Natural killer cell (primary cell): ENCODE measurements around the gene CCR5AS.
"Not testable (repeated sequence)": the region's sequence is repeated elsewhere in the genome, so short reads cannot be mapped to it uniquely, and the experiment has no call there.

Experiments
- ATAC-seq, 3 donors: fragments of 150-1000 bp in 2 of 3; fragments of 200-7000 bp in 1 of 3; cut with Tn5 transposase; 1 replicate in 1 of 3; 2 replicates in 2 of 3; pipeline ENCODE4 v1.10.0; 2021; ENCODE audit warnings: mild to moderate bottlenecking in 2 of 3, moderate library complexity in 2 of 3
- DNase-seq, 2 donors: peaks; one replicate each; pipeline versions ENCODE4 v3.0.0 to v3.0.0-alpha.2; 2013 to 2021; ENCODE audit warnings: mixed read lengths in 1 of 2
- H3K27ac ChIP-seq: one replicate; pipeline ENCODE4 v1.5.1; 2013; ENCODE audit warnings: mild to moderate bottlenecking, low read length
- H3K27me3 ChIP-seq: one replicate; pipeline ENCODE4 v1.6.1; 2013; ENCODE audit warnings: low read length; ENCODE audit not compliant: control insufficient read depth, insufficient read depth
- H3K36me3 ChIP-seq: one replicate; pipeline ENCODE4 v1.6.1; 2013; ENCODE audit warnings: low read length; ENCODE audit not compliant: control insufficient read depth, insufficient read depth
- H3K4me1 ChIP-seq: one replicate; pipeline ENCODE4 v1.6.1; 2013; ENCODE audit warnings: low read length; ENCODE audit not compliant: control insufficient read depth, insufficient read depth
- H3K4me3 ChIP-seq: one replicate; pipeline ENCODE4 v1.5.1; 2013; ENCODE audit warnings: low read length
- H3K9me3 ChIP-seq: one replicate; pipeline ENCODE4 v1.6.1; 2013; ENCODE audit warnings: low read length; ENCODE audit not compliant: control insufficient read depth, insufficient read depth
- H3K27ac Mint-ChIP-seq, 2 donors: one replicate each; pipeline ENCODE4 v1.8.0; 2022; ENCODE audit warnings: mild to moderate bottlenecking in 2 of 2, mixed read lengths in 2 of 2, moderate library complexity in 1 of 2
- H3K27me3 Mint-ChIP-seq, 2 donors: one replicate each; pipeline ENCODE4 v1.8.0; 2022; ENCODE audit warnings: low read depth in 2 of 2, mixed read lengths in 2 of 2
- H3K36me3 Mint-ChIP-seq: one replicate; pipeline ENCODE4 v1.8.0; 2022; ENCODE audit warnings: mixed read lengths
- H3K4me1 Mint-ChIP-seq, 2 donors: one replicate each; pipeline ENCODE4 v1.8.0; 2022; ENCODE audit warnings: mixed read lengths in 2 of 2
- H3K4me3 Mint-ChIP-seq: one replicate; pipeline ENCODE4 v1.8.0; 2022; ENCODE audit warnings: mild to moderate bottlenecking, moderate library complexity, mixed read lengths
- H3K9me3 Mint-ChIP-seq, 2 donors: one replicate each; pipeline ENCODE4 v1.8.0; 2022; ENCODE audit warnings: mixed read lengths in 2 of 2
- WGBS: methylation state at CpG from one replicate; pipeline ENCODE4 v1.1.7; 2013; ENCODE audit warnings: missing lambda C conversion rate; ENCODE audit not compliant: insufficient coverage; 5-methylcytosine and 5-hydroxymethylcytosine counted together
- intact Hi-C: fragments of 100-400 bp; cut with micrococcal nuclease; formaldehyde crosslinking; loops from one replicate; pipeline ENCODE4 v1.14.2; 2022
- TF ChIP-seq, protein P1 (sequence below): fragments of 200-600 bp; IDR thresholded peaks from one replicate; pipeline ENCODE4 v1.8.0; 2022; ENCODE audit warnings: antibody characterized with exemption

The CCR5AS gene

DNA sequence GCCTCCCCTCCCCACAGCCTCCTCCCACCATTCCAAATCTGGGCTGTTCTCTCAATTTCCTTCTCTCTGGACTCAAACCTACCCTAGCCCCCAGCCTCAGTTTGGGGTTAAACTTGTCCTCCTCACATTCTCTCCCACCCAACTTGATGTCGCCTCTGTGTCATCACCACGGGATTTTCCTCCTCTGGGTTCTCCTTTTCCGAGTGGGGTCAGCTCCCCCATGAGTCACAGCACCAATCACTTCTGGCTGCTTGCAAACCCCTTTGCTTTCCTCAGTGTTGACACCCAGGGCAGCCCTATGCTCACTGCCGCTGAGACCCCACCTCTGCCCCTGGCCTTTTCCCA, 451 bp downstream of the CCR5AS start:
- Mint-ChIP-seq H3K9me3 (no peaks in the 10 kb centered on the region), H3K4me1 (peaks cover 9 to 30% of the 10 kb centered on the region in 2 donors), H3K36me3 (no peaks in the 10 kb centered on the region), H3K4me3 (peak overlapping the region; percentile 35), H3K27me3 (no peaks in the 10 kb centered on the region), H3K27ac (peak overlapping the region; percentile 87 to 92)
- Histone ChIP-seq H3K4me3 (no peak overlapping the region), H3K27ac (peak overlapping the region; percentile 54), H3K27me3 (no peaks in the 10 kb centered on the region), H3K36me3 (no peaks in the 10 kb centered on the region), H3K4me1 (peaks cover 34% of the 10 kb centered on the region), H3K9me3 (no peaks in the 10 kb centered on the region)
- 93% methylated on average over 4 of the region's 4 CpGs for WGBS
- TF ChIP-seq, protein P1, sequence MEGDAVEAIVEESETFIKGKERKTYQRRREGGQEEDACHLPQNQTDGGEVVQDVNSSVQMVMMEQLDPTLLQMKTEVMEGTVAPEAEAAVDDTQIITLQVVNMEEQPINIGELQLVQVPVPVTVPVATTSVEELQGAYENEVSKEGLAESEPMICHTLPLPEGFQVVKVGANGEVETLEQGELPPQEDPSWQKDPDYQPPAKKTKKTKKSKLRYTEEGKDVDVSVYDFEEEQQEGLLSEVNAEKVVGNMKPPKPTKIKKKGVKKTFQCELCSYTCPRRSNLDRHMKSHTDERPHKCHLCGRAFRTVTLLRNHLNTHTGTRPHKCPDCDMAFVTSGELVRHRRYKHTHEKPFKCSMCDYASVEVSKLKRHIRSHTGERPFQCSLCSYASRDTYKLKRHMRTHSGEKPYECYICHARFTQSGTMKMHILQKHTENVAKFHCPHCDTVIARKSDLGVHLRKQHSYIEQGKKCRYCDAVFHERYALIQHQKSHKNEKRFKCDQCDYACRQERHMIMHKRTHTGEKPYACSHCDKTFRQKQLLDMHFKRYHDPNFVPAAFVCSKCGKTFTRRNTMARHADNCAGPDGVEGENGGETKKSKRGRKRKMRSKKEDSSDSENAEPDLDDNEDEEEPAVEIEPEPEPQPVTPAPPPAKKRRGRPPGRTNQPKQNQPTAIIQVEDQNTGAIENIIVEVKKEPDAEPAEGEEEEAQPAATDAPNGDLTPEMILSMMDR: no peak
- peak in 2 of 3 donors; percentile 4 to 45 for ATAC-seq
- peak in 1 of 2 donors; percentile 20 for DNase-seq
- intact Hi-C loops: no loop called here

DNA sequence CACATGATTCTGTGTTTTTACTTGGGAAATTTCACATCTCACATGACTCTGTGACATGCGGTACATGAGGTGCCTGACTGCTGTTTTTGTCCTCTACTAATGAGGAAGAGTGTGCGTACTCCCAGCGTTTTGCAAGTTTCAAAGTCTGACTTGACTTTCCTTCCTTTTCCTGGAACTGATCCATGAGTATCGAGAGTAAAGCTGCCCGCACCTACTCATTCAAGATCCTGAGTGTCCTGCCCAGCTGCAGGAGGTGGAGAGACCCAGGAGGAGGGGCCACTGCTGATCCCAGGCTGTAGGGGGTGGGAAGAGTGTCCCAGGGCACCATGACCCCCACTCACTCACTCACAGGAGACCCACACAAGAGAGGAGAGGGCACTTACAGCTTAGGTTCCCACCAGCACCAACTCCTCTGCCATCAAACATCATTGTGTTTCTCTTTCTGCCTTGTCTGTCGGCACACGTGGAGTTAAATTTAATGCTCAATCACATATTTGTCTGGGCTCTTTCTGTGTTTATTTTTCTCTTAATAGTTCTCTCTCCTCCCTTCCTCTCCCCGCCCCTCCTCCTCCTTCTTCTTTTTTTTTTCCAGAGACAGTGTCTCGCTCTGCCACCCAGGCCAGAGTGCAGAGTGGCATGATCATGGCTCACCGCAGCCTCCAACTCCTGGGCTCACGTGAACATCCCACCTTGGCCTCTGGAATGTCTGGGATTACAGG, 1.4 kb downstream of the CCR5AS start:
- ATAC-seq: no peak
- H3K4me3 ChIP-seq: no peak overlapping the region
- H3K27me3 ChIP-seq: no peaks in the 10 kb centered on the region
- no peaks in the 10 kb centered on the region for H3K36me3 ChIP-seq
- H3K4me3 Mint-ChIP-seq: peak overlapping the region; percentile 37
- peaks cover 9 to 30% of the 10 kb centered on the region in 2 donors for H3K4me1 Mint-ChIP-seq
- intact Hi-C loops: no loop called here
- H3K4me1 ChIP-seq: peaks cover 34% of the 10 kb centered on the region
- no peaks in the 10 kb centered on the region for H3K27me3 Mint-ChIP-seq
- H3K9me3 Mint-ChIP-seq: no peaks in the 10 kb centered on the region
- peak overlapping the region; percentile 87 to 92 for H3K27ac Mint-ChIP-seq
- TF ChIP-seq, protein P1: no peak
- H3K9me3 ChIP-seq: no peaks in the 10 kb centered on the region
- DNase-seq: no peak
- no peak overlapping the region for H3K27ac ChIP-seq
- no peaks in the 10 kb centered on the region for H3K36me3 Mint-ChIP-seq
- WGBS: 91% methylated on average over 11 of the region's 11 CpGs

DNA sequence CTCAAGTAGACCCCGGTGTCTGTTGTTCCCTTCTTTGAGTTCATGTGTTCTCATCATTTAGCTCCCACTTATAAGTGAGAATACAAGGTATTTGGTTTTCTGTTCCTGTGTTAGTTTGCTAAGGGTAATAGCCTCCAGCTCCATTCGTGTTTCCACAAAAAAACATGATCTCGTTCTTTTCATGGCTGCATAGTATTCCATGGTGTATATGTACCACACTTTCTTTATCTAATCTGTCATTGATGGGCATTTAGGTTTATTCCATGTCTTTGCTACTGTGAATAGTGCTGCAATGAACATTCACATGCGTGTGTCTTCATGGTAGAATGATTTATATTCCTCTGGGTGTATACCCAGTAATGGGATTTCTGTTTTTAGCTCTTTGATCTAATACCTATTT, 4.0 kb downstream of the CCR5AS start:
- H3K9me3 Mint-ChIP-seq, H3K27ac Mint-ChIP-seq, H3K27me3 Mint-ChIP-seq, H3K4me3 ChIP-seq, intact Hi-C loops, H3K4me3 Mint-ChIP-seq, DNase-seq, H3K27ac ChIP-seq, H3K36me3 ChIP-seq, H3K27me3 ChIP-seq, H3K9me3 ChIP-seq, H3K36me3 Mint-ChIP-seq, ATAC-seq: not testable (repeated sequence)
- peaks cover 9 to 18% of the 10 kb centered on the region in 2 donors for H3K4me1 Mint-ChIP-seq
- 100% methylated on average over 4 of the region's 4 CpGs for WGBS
- H3K4me1 ChIP-seq: peaks cover 17% of the 10 kb centered on the region

DNA sequence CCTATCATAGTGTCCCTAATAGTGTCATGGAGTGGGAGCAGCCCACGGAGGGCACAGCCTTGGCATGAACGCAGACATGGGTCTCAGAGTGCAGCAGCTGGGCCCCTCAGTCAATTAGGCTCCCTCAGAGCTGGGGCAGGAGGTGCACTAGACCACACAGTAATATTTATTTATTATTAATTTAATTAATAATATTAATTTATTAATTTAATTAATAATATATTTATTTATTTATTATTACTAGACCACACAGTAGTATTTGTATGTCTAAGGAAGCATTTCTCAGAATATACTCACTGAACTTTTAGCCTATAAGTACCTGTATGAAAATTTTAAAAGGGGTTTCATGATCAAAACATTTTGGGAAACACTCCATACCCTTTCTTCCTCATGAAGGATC, 5.3 kb downstream of the CCR5AS start:
- H3K9me3 Mint-ChIP-seq: no peaks in the 10 kb centered on the region
- H3K27ac ChIP-seq: no peak overlapping the region
- H3K36me3 Mint-ChIP-seq: no peaks in the 10 kb centered on the region
- H3K27me3 Mint-ChIP-seq: no peaks in the 10 kb centered on the region
- peaks cover 9% of the 10 kb centered on the region for H3K4me1 ChIP-seq
- ATAC-seq (no peak), DNase-seq (no peak)
- WGBS: 100% methylated on average over 2 of the region's 2 CpGs
- H3K36me3 ChIP-seq: no peaks in the 10 kb centered on the region
- no peak overlapping the region for H3K27ac Mint-ChIP-seq
- H3K27me3 ChIP-seq: no peaks in the 10 kb centered on the region
- intact Hi-C loops: no loop called here
- TF ChIP-seq, protein P1: no peak
- H3K4me1 Mint-ChIP-seq: peaks cover 5 to 10% of the 10 kb centered on the region in 2 donors
- H3K4me3 ChIP-seq: no peak overlapping the region
- H3K4me3 Mint-ChIP-seq: no peak overlapping the region
- no peaks in the 10 kb centered on the region for H3K9me3 ChIP-seq
